ENCODE data around the gene ARMH1.
"Not testable (repeated sequence)": the region's sequence is repeated elsewhere in the genome, so short reads cannot be mapped to it uniquely, and the experiment has no call there.

The ARMH1 gene

DNA sequence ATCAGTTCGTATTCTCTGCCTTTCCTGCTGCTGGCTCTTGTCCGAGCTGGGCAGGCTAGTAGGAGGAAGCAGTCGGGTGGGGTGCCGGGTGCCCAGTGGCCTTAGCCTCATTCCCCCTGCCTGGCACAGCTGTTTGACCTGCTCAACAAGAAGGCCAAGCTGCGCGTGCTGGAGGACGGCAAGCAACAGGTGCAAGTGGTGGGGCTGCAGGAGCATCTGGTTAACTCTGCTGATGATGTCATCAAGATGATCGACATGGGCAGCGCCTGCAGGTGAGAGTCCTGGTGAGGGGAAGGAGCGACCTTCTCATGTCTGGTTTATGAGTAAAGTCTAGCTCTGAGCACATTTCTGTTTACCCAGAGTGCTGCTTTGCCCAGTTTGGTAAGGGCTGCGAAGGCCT is 84.6 kb downstream of the ARMH1 start:
- no peak overlapping the region for H3K4me3 ChIP-seq (ENCODE audit: low read length)
- no peak for DNase-seq (ENCODE audit: low read depth)
- TF ChIP-seq, protein P1, sequence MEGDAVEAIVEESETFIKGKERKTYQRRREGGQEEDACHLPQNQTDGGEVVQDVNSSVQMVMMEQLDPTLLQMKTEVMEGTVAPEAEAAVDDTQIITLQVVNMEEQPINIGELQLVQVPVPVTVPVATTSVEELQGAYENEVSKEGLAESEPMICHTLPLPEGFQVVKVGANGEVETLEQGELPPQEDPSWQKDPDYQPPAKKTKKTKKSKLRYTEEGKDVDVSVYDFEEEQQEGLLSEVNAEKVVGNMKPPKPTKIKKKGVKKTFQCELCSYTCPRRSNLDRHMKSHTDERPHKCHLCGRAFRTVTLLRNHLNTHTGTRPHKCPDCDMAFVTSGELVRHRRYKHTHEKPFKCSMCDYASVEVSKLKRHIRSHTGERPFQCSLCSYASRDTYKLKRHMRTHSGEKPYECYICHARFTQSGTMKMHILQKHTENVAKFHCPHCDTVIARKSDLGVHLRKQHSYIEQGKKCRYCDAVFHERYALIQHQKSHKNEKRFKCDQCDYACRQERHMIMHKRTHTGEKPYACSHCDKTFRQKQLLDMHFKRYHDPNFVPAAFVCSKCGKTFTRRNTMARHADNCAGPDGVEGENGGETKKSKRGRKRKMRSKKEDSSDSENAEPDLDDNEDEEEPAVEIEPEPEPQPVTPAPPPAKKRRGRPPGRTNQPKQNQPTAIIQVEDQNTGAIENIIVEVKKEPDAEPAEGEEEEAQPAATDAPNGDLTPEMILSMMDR (conservative IDR thresholded peaks at IDR 0.05; ENCODE audit: low read depth, low read length) = no peak

DNA sequence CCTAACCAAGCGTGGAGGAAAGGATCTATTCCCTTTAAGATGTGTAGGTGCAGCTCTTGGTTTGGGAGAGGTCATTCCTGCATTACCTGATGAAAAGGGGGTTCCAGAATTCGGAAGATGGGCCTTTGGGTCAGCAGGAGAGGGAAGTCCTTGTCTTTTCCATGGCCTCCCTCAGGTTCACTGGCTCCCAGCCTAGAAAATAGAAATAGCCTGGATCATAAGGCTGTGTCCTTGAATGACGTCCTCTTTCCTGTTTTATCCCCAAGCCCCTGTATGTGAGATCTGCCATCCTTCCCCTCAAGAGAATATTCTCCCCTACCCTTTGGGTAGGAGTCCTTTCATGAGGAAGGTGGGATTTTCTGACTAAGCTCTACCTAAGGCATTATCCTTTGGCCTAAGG is 86.4 kb downstream of the ARMH1 start:
- TF ChIP-seq, protein P1 (conservative IDR thresholded peaks at IDR 0.05; ENCODE audit: low read depth, low read length) = no peak
- DNase-seq (ENCODE audit: low read depth) = no peak
- H3K4me3 ChIP-seq (ENCODE audit: low read length) = no peak overlapping the region

DNA sequence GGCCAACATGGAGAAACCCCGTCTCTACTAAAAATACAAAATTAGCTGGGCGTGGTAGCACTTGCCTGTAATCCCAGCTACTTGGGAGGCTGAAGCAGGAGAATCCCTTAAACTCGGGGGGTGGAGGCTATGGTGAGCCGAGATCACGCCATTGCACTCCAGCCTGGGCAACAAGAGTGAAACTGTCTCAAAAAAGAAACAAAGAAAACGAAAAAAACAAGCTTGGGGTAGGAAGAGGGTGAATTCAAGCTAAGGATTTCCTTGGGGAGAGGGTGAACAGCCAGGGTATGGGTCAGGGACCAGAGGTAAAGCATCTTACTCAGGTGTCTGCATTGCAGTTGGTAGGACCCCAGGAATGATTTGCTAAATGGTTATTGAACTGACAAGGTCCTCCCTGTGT is 91.9 kb downstream of the ARMH1 start:
- not testable (repeated sequence) for H3K4me3 ChIP-seq (ENCODE audit: low read length); DNase-seq (ENCODE audit: low read depth)

Data from retinal pigment epithelial cell (primary cell).